ENCODE results near the gene BAK1.

GRCh38 chr6:33620856-33621710 is 41.0 kb upstream of the BAK1 start, which contains the start of gene ITPR3:
- TF ChIP-seq, protein P1, sequence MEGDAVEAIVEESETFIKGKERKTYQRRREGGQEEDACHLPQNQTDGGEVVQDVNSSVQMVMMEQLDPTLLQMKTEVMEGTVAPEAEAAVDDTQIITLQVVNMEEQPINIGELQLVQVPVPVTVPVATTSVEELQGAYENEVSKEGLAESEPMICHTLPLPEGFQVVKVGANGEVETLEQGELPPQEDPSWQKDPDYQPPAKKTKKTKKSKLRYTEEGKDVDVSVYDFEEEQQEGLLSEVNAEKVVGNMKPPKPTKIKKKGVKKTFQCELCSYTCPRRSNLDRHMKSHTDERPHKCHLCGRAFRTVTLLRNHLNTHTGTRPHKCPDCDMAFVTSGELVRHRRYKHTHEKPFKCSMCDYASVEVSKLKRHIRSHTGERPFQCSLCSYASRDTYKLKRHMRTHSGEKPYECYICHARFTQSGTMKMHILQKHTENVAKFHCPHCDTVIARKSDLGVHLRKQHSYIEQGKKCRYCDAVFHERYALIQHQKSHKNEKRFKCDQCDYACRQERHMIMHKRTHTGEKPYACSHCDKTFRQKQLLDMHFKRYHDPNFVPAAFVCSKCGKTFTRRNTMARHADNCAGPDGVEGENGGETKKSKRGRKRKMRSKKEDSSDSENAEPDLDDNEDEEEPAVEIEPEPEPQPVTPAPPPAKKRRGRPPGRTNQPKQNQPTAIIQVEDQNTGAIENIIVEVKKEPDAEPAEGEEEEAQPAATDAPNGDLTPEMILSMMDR (conservative IDR thresholded peaks at IDR 0.05; ENCODE audit: low read depth, low read length), result no peak
- TF ChIP-seq CEBPB (IDR thresholded peaks at IDR 0.05; ENCODE audit: low read depth, low read length) (no peak), POLR2A (IDR thresholded peaks at IDR 0.05; ENCODE audit: low read depth, low read length) (no peak), RFX5 (IDR thresholded peaks at IDR 0.05; ENCODE audit: low read depth, low read length) (no peak), MXI1 (IDR thresholded peaks at IDR 0.05; ENCODE audit: borderline replicate concordance, low read depth, low read length) (no peak), RCOR1 (IDR thresholded peaks at IDR 0.05; ENCODE audit: insufficient replicate concordance, low read length) (no peak), ELK1 (IDR thresholded peaks at IDR 0.05; ENCODE audit: borderline replicate concordance, low read depth, low read length) (no peak), BHLHE40 (IDR thresholded peaks at IDR 0.05; ENCODE audit: low read depth, low read length) (no peak)
- TF ChIP-seq, protein P2, sequence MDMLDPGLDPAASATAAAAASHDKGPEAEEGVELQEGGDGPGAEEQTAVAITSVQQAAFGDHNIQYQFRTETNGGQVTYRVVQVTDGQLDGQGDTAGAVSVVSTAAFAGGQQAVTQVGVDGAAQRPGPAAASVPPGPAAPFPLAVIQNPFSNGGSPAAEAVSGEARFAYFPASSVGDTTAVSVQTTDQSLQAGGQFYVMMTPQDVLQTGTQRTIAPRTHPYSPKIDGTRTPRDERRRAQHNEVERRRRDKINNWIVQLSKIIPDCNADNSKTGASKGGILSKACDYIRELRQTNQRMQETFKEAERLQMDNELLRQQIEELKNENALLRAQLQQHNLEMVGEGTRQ (IDR thresholded peaks at IDR 0.05; ENCODE audit: low read depth, low read length), result no peak
